Measurements from ENCODE around the gene OR7G3. TPM values are rescaled to one million over a fixed set of nuclear protein-coding genes. Genes with fewer than 3 reads are reported as not detected.

OR7G3 gene
- total RNA-seq, 1 experiment from 2014 or later, result not detected

- Histone ChIP-seq H3K4ac (ENCODE audit: low read depth, low read length) (no peak overlapping the region), H2BK20ac (ENCODE audit: low read depth, low read length, poor library complexity, severe bottlenecking) (no peak overlapping the region), H3K56ac (ENCODE audit: insufficient read length, low read depth, low read length) (no peak overlapping the region), H4K20me1 (ENCODE audit: control insufficient read depth, insufficient read depth, insufficient read length) (no peaks in the 10 kb centered on the region), H3K27me3 (ENCODE audit: insufficient read depth, low read length) (no peaks in the 10 kb centered on the region), H4K5ac (ENCODE audit: insufficient read length, low read depth, low read length) (no peak overlapping the region), H3K4me1 (ENCODE audit: insufficient read depth, low read length) (peaks cover 4% of the 10 kb centered on the region; the same call in 1 of the 2 replicates), H2BK120ac (ENCODE audit: low read depth, low read length, poor library complexity, severe bottlenecking) (no peak overlapping the region), H2BK5ac (ENCODE audit: insufficient read length, low read length) (no peak overlapping the region), H3T11ph (ENCODE audit: low read length) (no peak overlapping the region), H3K9me3 (ENCODE audit: control insufficient read depth, low read depth, low read length) (no peaks in the 10 kb centered on the region), H3K79me1 (ENCODE audit: insufficient read depth, low read depth, low read length, poor library complexity, severe bottlenecking) (no peaks in the 10 kb centered on the region), H3K23me2 (ENCODE audit: insufficient read length, low read depth, low read length, poor library complexity, severe bottlenecking) (no peaks in the 10 kb centered on the region), H3K4me2 (ENCODE audit: insufficient read depth, insufficient read length, low read length) (no peak overlapping the region), H3K14ac (ENCODE audit: insufficient read depth, low read length) (no peak overlapping the region), H3K18ac (ENCODE audit: insufficient read length, low read depth, low read length) (no peak overlapping the region), H3K27ac (ENCODE audit: insufficient read length, low read depth, low read length) (no peak overlapping the region), H2BK12ac (ENCODE audit: insufficient read length, low read depth, low read length) (no peak overlapping the region), H2AFZ (ENCODE audit: low read length) (no peak overlapping the region), H3K79me2 (ENCODE audit: insufficient read depth, low read length) (no peaks in the 10 kb centered on the region), H3K23ac (ENCODE audit: insufficient read length, low read depth, low read length) (no peak overlapping the region), H3K9ac (ENCODE audit: extremely low read depth, insufficient read length, low read length) (no peak overlapping the region), H2BK15ac (ENCODE audit: low read depth, low read length) (no peak overlapping the region), H2AK5ac (ENCODE audit: insufficient read length, low read length) (no peak overlapping the region), H4K8ac (replicated peaks; ENCODE audit: insufficient read length, low read depth, low read length) (no peak overlapping the region), H4K91ac (ENCODE audit: insufficient read length, low read depth, low read length) (no peak overlapping the region)
- Mint-ChIP-seq H3K9me3 (no peaks in the 10 kb centered on the region), H3K27me3 (ENCODE audit: low read depth) (no peaks in the 10 kb centered on the region), H3K4me1 (peaks cover 29 to 33% of the 10 kb centered on the region in 2 experiments), H3K36me3 (ENCODE audit: insufficient read depth in 1 of 3, low read depth in 3 of 3) (no peaks in the 10 kb centered on the region), H3K27ac (no peak overlapping the region), H3K4me3 (no peak overlapping the region)
- TF ChIP-seq CTCF (conservative IDR thresholded peaks at IDR 0.05), result no peak
- WGBS (ENCODE audit: extremely low coverage, insufficient read length, low lambda C conversion rate), result no CpG with 5 or more reads among the region's 4 CpGs
- no peak for DNase-seq
These were observed 48.1 kb downstream of the OR7G3 start for GRCh38 chr19:9078651-9079050.

All from H9 (cell line).